Measurements from ENCODE around the gene LMAN1. TPM values are rescaled to one million over a fixed set of nuclear protein-coding genes. Genes with fewer than 3 reads are reported as not detected.

LMAN1 gene
- total and polyA plus RNA-seq, 2 experiments from 2014 or later, result 111 to 134 TPM

DNA sequence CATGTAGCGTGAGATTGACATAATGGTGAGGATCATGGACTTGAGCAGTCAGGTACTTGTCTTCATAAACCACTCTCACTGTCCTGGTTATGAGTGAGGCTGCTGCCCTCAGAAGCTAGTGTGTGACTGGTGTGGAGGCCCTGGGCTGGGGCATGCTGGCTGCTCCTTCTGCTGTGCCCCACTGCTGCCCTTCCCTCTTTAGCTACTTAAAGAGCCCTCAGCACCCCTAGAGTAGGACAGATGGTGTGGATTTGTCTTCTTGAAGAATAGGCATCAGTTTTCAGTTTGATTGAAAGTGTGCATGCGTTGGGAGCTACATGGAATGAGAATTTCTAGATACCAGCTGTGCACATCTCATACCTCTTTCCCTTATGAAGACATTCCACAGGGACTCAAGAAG lies 56.1 kb downstream of the LMAN1 start (continued):
- TF ChIP-seq EZH2 (IDR thresholded peaks at IDR 0.05; ENCODE audit: low read depth, unreplicated experiment) (no peak), ZNF114 (CRISPR knock-in tag; IDR thresholded peaks at IDR 0.05) (no peak), STAT1 (IDR thresholded peaks at IDR 0.05; ENCODE audit: unreplicated experiment) (no peak), POLR2AphosphoS5 (IDR thresholded peaks at IDR 0.05; ENCODE audit: low read depth) (no peak)
- TF ChIP-seq, protein P1, sequence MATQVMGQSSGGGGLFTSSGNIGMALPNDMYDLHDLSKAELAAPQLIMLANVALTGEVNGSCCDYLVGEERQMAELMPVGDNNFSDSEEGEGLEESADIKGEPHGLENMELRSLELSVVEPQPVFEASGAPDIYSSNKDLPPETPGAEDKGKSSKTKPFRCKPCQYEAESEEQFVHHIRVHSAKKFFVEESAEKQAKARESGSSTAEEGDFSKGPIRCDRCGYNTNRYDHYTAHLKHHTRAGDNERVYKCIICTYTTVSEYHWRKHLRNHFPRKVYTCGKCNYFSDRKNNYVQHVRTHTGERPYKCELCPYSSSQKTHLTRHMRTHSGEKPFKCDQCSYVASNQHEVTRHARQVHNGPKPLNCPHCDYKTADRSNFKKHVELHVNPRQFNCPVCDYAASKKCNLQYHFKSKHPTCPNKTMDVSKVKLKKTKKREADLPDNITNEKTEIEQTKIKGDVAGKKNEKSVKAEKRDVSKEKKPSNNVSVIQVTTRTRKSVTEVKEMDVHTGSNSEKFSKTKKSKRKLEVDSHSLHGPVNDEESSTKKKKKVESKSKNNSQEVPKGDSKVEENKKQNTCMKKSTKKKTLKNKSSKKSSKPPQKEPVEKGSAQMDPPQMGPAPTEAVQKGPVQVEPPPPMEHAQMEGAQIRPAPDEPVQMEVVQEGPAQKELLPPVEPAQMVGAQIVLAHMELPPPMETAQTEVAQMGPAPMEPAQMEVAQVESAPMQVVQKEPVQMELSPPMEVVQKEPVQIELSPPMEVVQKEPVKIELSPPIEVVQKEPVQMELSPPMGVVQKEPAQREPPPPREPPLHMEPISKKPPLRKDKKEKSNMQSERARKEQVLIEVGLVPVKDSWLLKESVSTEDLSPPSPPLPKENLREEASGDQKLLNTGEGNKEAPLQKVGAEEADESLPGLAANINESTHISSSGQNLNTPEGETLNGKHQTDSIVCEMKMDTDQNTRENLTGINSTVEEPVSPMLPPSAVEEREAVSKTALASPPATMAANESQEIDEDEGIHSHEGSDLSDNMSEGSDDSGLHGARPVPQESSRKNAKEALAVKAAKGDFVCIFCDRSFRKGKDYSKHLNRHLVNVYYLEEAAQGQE (IDR thresholded peaks at IDR 0.05; ENCODE audit: unreplicated experiment), result no peak

DNA sequence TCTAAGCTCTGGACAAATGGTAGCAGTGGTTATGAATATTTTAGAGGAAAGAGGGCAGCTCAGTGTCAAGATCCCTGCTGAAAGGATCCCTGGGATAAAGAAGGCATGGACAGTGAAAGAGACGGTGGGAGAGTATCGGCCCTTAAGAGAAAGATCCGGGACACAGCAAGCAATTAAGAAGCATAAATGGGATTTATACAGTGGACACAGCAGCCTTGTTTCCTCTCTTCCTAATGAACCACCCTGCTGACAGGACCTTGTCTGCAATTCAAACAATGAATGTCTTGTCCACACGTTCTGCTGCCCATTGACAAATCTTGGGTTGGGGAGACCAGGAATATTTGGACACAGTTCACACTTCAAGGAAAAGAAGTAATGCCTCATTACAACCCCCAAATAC lies 57.1 kb downstream of the LMAN1 start:
- no peaks in the 10 kb centered on the region for H3K9me2 ChIP-seq (ENCODE audit: insufficient read depth)
- H3K36me3 ChIP-seq (ENCODE audit: insufficient read depth), result no peaks in the 10 kb centered on the region
- no peak overlapping the region for H3K27ac ChIP-seq (ENCODE audit: low read depth)
- H3K4me1 Mint-ChIP-seq, result no peaks in the 10 kb centered on the region
- no peak overlapping the region for H3K4me3 ChIP-seq
- H3K9me3 Mint-ChIP-seq, result no peaks in the 10 kb centered on the region
- no peak for TF ChIP-seq POLR2AphosphoS5 (IDR thresholded peaks at IDR 0.05; ENCODE audit: low read depth)
- no peak for TF ChIP-seq JUNB (IDR thresholded peaks at IDR 0.05; ENCODE audit: unreplicated experiment)
- TF ChIP-seq CREB1 (CRISPR knock-in tag; IDR thresholded peaks at IDR 0.05; ENCODE audit: low read depth), result no peak
- no peak for TF ChIP-seq ZNF331 (CRISPR knock-in tag; IDR thresholded peaks at IDR 0.05; ENCODE audit: low read depth)
- TF ChIP-seq NANOG (IDR thresholded peaks at IDR 0.05; ENCODE audit: borderline replicate concordance), result no peak
- no peaks in the 10 kb centered on the region for H3K27me3 Mint-ChIP-seq (ENCODE audit: insufficient read depth, low read depth, poor library complexity)
- DNase-seq (ENCODE audit: low spot score) (no peak), ATAC-seq (no peak)
- H2AFZ ChIP-seq, result no peak overlapping the region
- H3K36me3 Mint-ChIP-seq (ENCODE audit: low read depth), result no peaks in the 10 kb centered on the region
- no peaks in the 10 kb centered on the region for H3K79me2 ChIP-seq (replicated peaks; ENCODE audit: insufficient read depth)
- H4K20me1 ChIP-seq (replicated peaks; ENCODE audit: insufficient read depth), result no peaks in the 10 kb centered on the region
- H3F3A ChIP-seq (replicated peaks; ENCODE audit: low read depth), result no peaks in the 10 kb centered on the region
- no peaks in the 10 kb centered on the region for H3K4me1 ChIP-seq (ENCODE audit: insufficient read depth)
- no peak overlapping the region for H3K4me3 Mint-ChIP-seq
- H3K27ac Mint-ChIP-seq, result no peak overlapping the region
- no peaks in the 10 kb centered on the region for H3K27me3 ChIP-seq (ENCODE audit: insufficient read depth)
- no peak overlapping the region for H3K4me2 ChIP-seq

DNA sequence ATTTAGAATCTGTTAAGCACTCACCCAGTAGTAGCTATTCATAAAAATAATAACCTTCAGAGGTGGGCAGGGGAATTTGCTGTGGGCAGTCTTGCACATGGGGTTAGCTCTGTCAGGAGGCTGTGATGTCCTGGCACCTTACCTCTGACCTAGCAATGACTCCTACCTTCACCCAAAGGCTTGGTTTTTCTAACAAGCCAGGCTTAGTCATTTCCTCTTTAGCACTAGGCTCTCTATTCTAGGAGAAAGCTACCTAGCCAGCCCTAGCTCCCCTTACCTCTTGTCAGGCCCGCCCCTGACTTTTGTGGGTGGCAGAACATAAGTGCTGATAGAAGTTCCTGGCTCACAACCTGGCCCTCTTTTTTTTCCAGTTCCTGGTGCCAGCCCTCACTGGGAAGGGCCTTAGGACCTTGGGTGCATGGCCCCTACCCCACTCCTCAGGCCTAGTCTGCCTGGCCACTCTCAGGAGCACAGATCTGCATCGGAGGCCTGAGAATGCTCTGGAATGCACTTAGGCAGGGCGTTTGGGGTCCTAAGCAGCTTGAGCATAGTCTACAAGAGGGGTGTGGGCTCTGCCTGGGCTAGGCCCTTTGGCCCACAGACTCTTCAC lies 58.3 kb downstream of the LMAN1 start:
- no peak overlapping the region for H3K4me2 ChIP-seq
- no peaks in the 10 kb centered on the region for H3K27me3 ChIP-seq (ENCODE audit: insufficient read depth)
- no peak overlapping the region for H3K4me3 Mint-ChIP-seq
- H3K36me3 Mint-ChIP-seq (ENCODE audit: low read depth), result no peaks in the 10 kb centered on the region
- H3K79me2 ChIP-seq (replicated peaks; ENCODE audit: insufficient read depth), result no peaks in the 10 kb centered on the region
- H3K36me3 ChIP-seq (ENCODE audit: insufficient read depth), result no peaks in the 10 kb centered on the region
- H3K27ac ChIP-seq (ENCODE audit: low read depth), result no peak overlapping the region
- no peaks in the 10 kb centered on the region for H3K4me1 ChIP-seq (ENCODE audit: insufficient read depth)
- H3K27ac Mint-ChIP-seq, result no peak overlapping the region
- H2AFZ ChIP-seq, result no peak overlapping the region
- H3K9me2 ChIP-seq (ENCODE audit: insufficient read depth), result no peaks in the 10 kb centered on the region
- H3K4me1 Mint-ChIP-seq, result no peaks in the 10 kb centered on the region
- H4K20me1 ChIP-seq (replicated peaks; ENCODE audit: insufficient read depth), result no peaks in the 10 kb centered on the region
- DNase-seq (ENCODE audit: low spot score) (no peak), ATAC-seq (no peak)
- no peak overlapping the region for H3K4me3 ChIP-seq
- no peaks in the 10 kb centered on the region for H3K27me3 Mint-ChIP-seq (ENCODE audit: insufficient read depth, low read depth, poor library complexity)
- H3F3A ChIP-seq (replicated peaks; ENCODE audit: low read depth), result no peaks in the 10 kb centered on the region
- H3K9me3 Mint-ChIP-seq, result no peaks in the 10 kb centered on the region
- TF ChIP-seq POLR2AphosphoS5 (IDR thresholded peaks at IDR 0.05; ENCODE audit: low read depth), result no peak
- no peak for TF ChIP-seq CREB1 (CRISPR knock-in tag; IDR thresholded peaks at IDR 0.05; ENCODE audit: low read depth)
- TF ChIP-seq, protein P2, sequence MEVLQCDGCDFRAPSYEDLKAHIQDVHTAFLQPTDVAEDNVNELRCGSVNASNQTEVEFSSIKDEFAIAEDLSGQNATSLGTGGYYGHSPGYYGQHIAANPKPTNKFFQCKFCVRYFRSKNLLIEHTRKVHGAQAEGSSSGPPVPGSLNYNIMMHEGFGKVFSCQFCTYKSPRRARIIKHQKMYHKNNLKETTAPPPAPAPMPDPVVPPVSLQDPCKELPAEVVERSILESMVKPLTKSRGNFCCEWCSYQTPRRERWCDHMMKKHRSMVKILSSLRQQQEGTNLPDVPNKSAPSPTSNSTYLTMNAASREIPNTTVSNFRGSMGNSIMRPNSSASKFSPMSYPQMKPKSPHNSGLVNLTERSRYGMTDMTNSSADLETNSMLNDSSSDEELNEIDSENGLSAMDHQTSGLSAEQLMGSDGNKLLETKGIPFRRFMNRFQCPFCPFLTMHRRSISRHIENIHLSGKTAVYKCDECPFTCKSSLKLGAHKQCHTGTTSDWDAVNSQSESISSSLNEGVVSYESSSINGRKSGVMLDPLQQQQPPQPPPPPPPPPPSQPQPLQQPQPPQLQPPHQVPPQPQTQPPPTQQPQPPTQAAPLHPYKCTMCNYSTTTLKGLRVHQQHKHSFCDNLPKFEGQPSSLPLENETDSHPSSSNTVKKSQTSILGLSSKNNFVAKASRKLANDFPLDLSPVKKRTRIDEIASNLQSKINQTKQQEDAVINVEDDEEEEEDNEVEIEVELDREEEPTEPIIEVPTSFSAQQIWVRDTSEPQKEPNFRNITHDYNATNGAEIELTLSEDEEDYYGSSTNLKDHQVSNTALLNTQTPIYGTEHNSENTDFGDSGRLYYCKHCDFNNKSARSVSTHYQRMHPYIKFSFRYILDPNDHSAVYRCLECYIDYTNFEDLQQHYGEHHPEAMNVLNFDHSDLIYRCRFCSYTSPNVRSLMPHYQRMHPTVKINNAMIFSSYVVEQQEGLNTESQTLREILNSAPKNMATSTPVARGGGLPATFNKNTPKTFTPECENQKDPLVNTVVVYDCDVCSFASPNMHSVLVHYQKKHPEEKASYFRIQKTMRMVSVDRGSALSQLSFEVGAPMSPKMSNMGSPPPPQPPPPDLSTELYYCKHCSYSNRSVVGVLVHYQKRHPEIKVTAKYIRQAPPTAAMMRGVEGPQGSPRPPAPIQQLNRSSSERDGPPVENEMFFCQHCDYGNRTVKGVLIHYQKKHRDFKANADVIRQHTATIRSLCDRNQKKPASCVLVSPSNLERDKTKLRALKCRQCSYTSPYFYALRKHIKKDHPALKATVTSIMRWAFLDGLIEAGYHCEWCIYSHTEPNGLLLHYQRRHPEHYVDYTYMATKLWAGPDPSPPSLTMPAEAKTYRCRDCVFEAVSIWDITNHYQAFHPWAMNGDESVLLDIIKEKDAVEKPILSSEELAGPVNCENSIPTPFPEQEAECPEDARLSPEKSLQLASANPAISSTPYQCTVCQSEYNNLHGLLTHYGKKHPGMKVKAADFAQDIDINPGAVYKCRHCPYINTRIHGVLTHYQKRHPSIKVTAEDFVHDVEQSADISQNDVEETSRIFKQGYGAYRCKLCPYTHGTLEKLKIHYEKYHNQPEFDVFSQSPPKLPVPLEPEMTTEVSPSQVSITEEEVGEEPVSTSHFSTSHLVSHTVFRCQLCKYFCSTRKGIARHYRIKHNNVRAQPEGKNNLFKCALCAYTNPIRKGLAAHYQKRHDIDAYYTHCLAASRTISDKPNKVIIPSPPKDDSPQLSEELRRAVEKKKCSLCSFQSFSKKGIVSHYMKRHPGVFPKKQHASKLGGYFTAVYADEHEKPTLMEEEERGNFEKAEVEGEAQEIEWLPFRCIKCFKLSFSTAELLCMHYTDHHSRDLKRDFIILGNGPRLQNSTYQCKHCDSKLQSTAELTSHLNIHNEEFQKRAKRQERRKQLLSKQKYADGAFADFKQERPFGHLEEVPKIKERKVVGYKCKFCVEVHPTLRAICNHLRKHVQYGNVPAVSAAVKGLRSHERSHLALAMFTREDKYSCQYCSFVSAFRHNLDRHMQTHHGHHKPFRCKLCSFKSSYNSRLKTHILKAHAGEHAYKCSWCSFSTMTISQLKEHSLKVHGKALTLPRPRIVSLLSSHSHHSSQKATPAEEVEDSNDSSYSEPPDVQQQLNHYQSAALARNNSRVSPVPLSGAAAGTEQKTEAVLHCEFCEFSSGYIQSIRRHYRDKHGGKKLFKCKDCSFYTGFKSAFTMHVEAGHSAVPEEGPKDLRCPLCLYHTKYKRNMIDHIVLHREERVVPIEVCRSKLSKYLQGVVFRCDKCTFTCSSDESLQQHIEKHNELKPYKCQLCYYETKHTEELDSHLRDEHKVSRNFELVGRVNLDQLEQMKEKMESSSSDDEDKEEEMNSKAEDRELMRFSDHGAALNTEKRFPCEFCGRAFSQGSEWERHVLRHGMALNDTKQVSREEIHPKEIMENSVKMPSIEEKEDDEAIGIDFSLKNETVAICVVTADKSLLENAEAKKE (CRISPR knock-in tag; IDR thresholded peaks at IDR 0.05), result no peak
- TF ChIP-seq STAT1 (IDR thresholded peaks at IDR 0.05; ENCODE audit: unreplicated experiment), result no peak
- no peak for TF ChIP-seq EZH2phosphoT487 (IDR thresholded peaks at IDR 0.05; ENCODE audit: unreplicated experiment)
